ENCODE measurements around the gene SIRT5. TPM values are rescaled to one million over a fixed set of nuclear protein-coding genes. Genes with fewer than 3 reads are reported as not detected.

The SIRT5 gene
- total and polyA plus RNA-seq, 2 donors (not counting 1 experiment from before 2014, with no cell fraction given) = 8.1 to 16.3 TPM

GRCh38 chr6:13554929-13555333, 19.5 kb upstream of the SIRT5 start:
- intact Hi-C loops (cut with micrococcal nuclease) = no loop called here
- Histone ChIP-seq H3K79me2 (ENCODE audit: control insufficient read depth, insufficient read depth, low read length) (no peaks in the 10 kb centered on the region), H3K36me3 (replicated peaks in 1 of 2; ENCODE audit: control extremely low read depth in 1 of 2, control insufficient read depth in 1 of 2, extremely low read depth in 1 of 2, insufficient read depth in 2 of 2, low read length in 1 of 2) (no peaks in the 10 kb centered on the region), H3K4me3 (ENCODE audit: control extremely low read depth in 1 of 5, extremely low read depth in 1 of 5, insufficient read depth in 1 of 5, low read depth in 2 of 5, low read length in 4 of 5) (no peak overlapping the region), H3K9me3 (ENCODE audit: control extremely low read depth in 1 of 3, control insufficient read depth in 2 of 3, insufficient read depth in 1 of 3, low read length in 2 of 3) (no peaks in the 10 kb centered on the region), H3K27me3 (replicated peaks in 1 of 4; ENCODE audit: control extremely low read depth in 1 of 4, control insufficient read depth in 3 of 4, insufficient read depth in 4 of 4, low read length in 3 of 4) (no peaks in the 10 kb centered on the region), H3K27ac (ENCODE audit: low read length in 2 of 2) (no peak overlapping the region), H3K4me2 (replicated peaks; ENCODE audit: low read depth, low read length, poor library complexity, severe bottlenecking) (no peak overlapping the region), H4K20me1 (ENCODE audit: control insufficient read depth, insufficient read depth, low read length, poor library complexity, severe bottlenecking) (no peaks in the 10 kb centered on the region), H3K4me1 (ENCODE audit: control insufficient read depth in 2 of 2, insufficient read depth in 2 of 2, low read length in 2 of 2) (no peaks in the 10 kb centered on the region), H3K9ac (ENCODE audit: low read length) (no peak overlapping the region), H2AFZ (ENCODE audit: insufficient read depth, low read depth, low read length, poor library complexity, severe bottlenecking) (no peak overlapping the region)
- Mint-ChIP-seq H3K4me3 (no peak overlapping the region), H3K27me3 (no peaks in the 10 kb centered on the region), H3K9me3 (ENCODE audit: insufficient read depth) (no peaks in the 10 kb centered on the region), H3K4me1 (no peaks in the 10 kb centered on the region), H3K27ac (no peak overlapping the region)
- ATAC-seq (ENCODE audit: low read depth) = no peak
- POLR2A ChIA-PET = no interaction called here
- no peak for TF ChIP-seq CTCF (IDR thresholded peaks at IDR 0.05)
- TF ChIP-seq EZH2 (IDR thresholded peaks at IDR 0.05; ENCODE audit: borderline replicate concordance, insufficient read depth, low read depth, low read length, poor library complexity, severe bottlenecking) = no peak
- WGBS (ENCODE audit: insufficient coverage) = 77% methylated on average over 8 of the region's 8 CpGs
- CTCF ChIA-PET = interaction anchor here (1.1 kb wide), 1 partner anchor 16 kb away, joined by 3 read pairs; no protein-coding TSS in a partner anchor
- no peak for DNase-seq

DNA sequence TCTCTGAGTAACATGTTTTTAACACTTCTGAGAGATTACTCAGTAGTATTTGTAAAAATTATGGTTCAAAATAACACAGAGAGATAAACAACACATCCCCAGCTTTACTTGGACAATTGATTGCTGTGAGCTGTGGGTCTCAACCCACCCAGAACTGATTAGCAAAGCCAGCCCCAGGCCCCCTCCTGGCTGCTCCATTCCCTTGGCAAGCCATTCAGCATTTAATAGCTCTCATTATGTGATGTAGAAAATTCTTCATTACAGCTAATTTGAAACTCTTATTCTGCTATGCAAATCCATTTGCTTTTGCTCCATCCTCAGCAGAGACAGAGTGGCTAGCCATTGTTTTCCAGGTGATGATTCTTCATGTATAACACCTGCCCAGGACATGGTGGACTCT, 16.6 kb upstream of the SIRT5 start:
- intact Hi-C loops (cut with micrococcal nuclease) = no loop called here
- Mint-ChIP-seq H3K4me3 (no peak overlapping the region), H3K27ac (no peak overlapping the region), H3K9me3 (ENCODE audit: insufficient read depth) (no peaks in the 10 kb centered on the region), H3K4me1 (no peaks in the 10 kb centered on the region), H3K27me3 (no peaks in the 10 kb centered on the region)
- H3K36me3 ChIP-seq (replicated peaks in 1 of 2; ENCODE audit: control extremely low read depth in 1 of 2, control insufficient read depth in 1 of 2, extremely low read depth in 1 of 2, insufficient read depth in 2 of 2, low read length in 1 of 2) = no peaks in the 10 kb centered on the region
- H3K9ac ChIP-seq (ENCODE audit: low read length) = no peak overlapping the region
- no peak overlapping the region for H2AFZ ChIP-seq (ENCODE audit: insufficient read depth, low read depth, low read length, poor library complexity, severe bottlenecking)
- CTCF ChIA-PET = interaction anchor here (4.1 kb wide), 1 partner anchor 16 kb away, joined by 19 read pairs; the partner anchor contains the start of gene SIRT5
- DNase-seq (no peak), ATAC-seq (ENCODE audit: low read depth) (no peak)
- TF ChIP-seq CTCF (IDR thresholded peaks at IDR 0.05) (no peak), EZH2 (IDR thresholded peaks at IDR 0.05; ENCODE audit: borderline replicate concordance, insufficient read depth, low read depth, low read length, poor library complexity, severe bottlenecking) (no peak)
- no peak overlapping the region for H3K4me3 ChIP-seq (ENCODE audit: control extremely low read depth in 1 of 5, extremely low read depth in 1 of 5, insufficient read depth in 1 of 5, low read depth in 2 of 5, low read length in 4 of 5)
- H3K79me2 ChIP-seq (ENCODE audit: control insufficient read depth, insufficient read depth, low read length) = no peaks in the 10 kb centered on the region
- H3K9me3 ChIP-seq (ENCODE audit: control extremely low read depth in 1 of 3, control insufficient read depth in 2 of 3, insufficient read depth in 1 of 3, low read length in 2 of 3) = no peaks in the 10 kb centered on the region
- no peak overlapping the region for H3K4me2 ChIP-seq (replicated peaks; ENCODE audit: low read depth, low read length, poor library complexity, severe bottlenecking)
- H3K4me1 ChIP-seq (ENCODE audit: control insufficient read depth in 2 of 2, insufficient read depth in 2 of 2, low read length in 2 of 2) = no peaks in the 10 kb centered on the region
- POLR2A ChIA-PET = no interaction called here
- no peaks in the 10 kb centered on the region for H4K20me1 ChIP-seq (ENCODE audit: control insufficient read depth, insufficient read depth, low read length, poor library complexity, severe bottlenecking)
- H3K27ac ChIP-seq (ENCODE audit: low read length in 2 of 2) = no peak overlapping the region
- no peaks in the 10 kb centered on the region for H3K27me3 ChIP-seq (replicated peaks in 1 of 4; ENCODE audit: control extremely low read depth in 1 of 4, control insufficient read depth in 3 of 4, insufficient read depth in 4 of 4, low read length in 3 of 4)

Data from B cell (primary cell).